HUES64 (cell line): ENCODE data around the gene METAP2.

Experiments used
- H3K27ac ChIP-seq: 2 replicates; pipeline ENCODE4 v1.7.0; 2013; ENCODE audit warnings: low read depth, low read length, inconsistent platforms
- H3K27me3 ChIP-seq: 2 replicates; pipeline ENCODE4 v1.6.1; 2013; ENCODE audit warnings: mild to moderate bottlenecking, low read length; ENCODE audit not compliant: insufficient read depth
- H3K36me3 ChIP-seq: 2 replicates; pipeline ENCODE4 v1.6.1; 2013; ENCODE audit warnings: mild to moderate bottlenecking, low read length; ENCODE audit not compliant: insufficient read depth
- H3K4me1 ChIP-seq: 2 replicates; pipeline ENCODE4 v1.6.1; 2013; ENCODE audit warnings: mild to moderate bottlenecking, low read length, moderate library complexity; ENCODE audit not compliant: insufficient read depth
- H3K4me3 ChIP-seq: 2 replicates; pipeline ENCODE4 v1.5.1; 2013; ENCODE audit warnings: mild to moderate bottlenecking, low read length, moderate library complexity
- H3K9ac ChIP-seq: 2 replicates; pipeline ENCODE4 v1.6.1; 2013; ENCODE audit warnings: mild to moderate bottlenecking, low read depth, low read length
- H3K9me3 ChIP-seq: 2 replicates; pipeline ENCODE4 v1.6.1; 2013; ENCODE audit warnings: low read depth, low read length; ENCODE audit not compliant: insufficient read depth
- WGBS: fragments of 150-250, 120-280 bp; methylation state at CpG from one replicate; pipeline ENCODE4 v1.1.7; 2013; ENCODE audit warnings: missing lambda C conversion rate; 5-methylcytosine and 5-hydroxymethylcytosine counted together

Gene METAP2

GRCh38 chr12:95487024-95487423 lies 13.1 kb downstream of the METAP2 start:
- H3K4me3 ChIP-seq, result no peak overlapping the region
- 100% methylated on average over 1 of the region's 2 CpGs for WGBS
- H3K4me1 ChIP-seq, result no peaks in the 10 kb centered on the region
- H3K9me3 ChIP-seq, result no peaks in the 10 kb centered on the region
- H3K27me3 ChIP-seq, result no peaks in the 10 kb centered on the region
- peaks cover 95% of the 10 kb centered on the region for H3K36me3 ChIP-seq
- H3K9ac ChIP-seq, result no peak overlapping the region
- no peak overlapping the region for H3K27ac ChIP-seq

DNA sequence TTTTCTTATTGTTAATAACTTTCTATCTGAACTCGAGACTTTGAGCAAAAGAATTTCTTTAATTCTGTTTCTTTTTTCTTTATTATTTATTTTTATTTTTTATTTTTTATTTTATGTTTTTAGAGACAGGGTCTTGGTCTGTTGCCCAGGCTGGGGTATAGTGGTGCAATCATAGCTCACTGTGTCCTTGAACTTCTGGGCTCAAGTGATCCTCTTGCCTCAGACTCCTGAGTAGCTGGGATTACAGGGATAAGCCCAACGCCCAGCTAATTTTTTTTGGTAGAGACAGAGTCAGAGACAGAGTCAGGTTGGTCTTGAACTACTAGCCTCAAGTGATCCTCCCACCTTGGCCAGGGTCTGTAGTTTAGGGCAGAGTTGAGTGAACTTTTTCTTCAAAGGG lies 18.5 kb downstream of the METAP2 start:
- H3K9me3 ChIP-seq, result no peaks in the 10 kb centered on the region
- H3K4me3 ChIP-seq, result no peak overlapping the region
- 94% methylated on average over 1 of the region's 2 CpGs for WGBS
- no peaks in the 10 kb centered on the region for H3K4me1 ChIP-seq
- no peak overlapping the region for H3K9ac ChIP-seq
- peaks cover 98% of the 10 kb centered on the region for H3K36me3 ChIP-seq
- no peak overlapping the region for H3K27ac ChIP-seq
- no peaks in the 10 kb centered on the region for H3K27me3 ChIP-seq

DNA sequence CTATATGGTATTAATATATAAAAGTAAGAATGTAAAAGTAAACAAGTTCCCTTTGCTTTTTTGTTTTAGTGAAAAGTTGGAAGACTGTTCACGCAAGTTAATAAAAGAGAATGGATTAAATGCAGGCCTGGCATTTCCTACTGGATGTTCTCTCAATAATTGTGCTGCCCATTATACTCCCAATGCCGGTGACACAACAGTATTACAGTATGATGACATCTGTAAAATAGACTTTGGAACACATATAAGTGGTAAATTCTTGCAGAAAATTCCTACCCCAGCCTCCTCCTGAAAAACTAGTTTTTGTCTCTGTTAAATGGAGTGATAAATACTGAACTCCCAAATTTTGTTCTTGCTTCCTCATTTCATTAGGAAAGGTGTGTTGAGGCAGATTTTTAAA lies 20.9 kb downstream of the METAP2 start:
- Histone ChIP-seq H3K4me1 (no peaks in the 10 kb centered on the region), H3K27me3 (no peaks in the 10 kb centered on the region), H3K36me3 (peaks cover 95% of the 10 kb centered on the region), H3K9me3 (no peaks in the 10 kb centered on the region), H3K9ac (no peak overlapping the region), H3K4me3 (no peak overlapping the region), H3K27ac (no peak overlapping the region)
- 87% methylated on average over 2 of the region's 2 CpGs for WGBS

DNA sequence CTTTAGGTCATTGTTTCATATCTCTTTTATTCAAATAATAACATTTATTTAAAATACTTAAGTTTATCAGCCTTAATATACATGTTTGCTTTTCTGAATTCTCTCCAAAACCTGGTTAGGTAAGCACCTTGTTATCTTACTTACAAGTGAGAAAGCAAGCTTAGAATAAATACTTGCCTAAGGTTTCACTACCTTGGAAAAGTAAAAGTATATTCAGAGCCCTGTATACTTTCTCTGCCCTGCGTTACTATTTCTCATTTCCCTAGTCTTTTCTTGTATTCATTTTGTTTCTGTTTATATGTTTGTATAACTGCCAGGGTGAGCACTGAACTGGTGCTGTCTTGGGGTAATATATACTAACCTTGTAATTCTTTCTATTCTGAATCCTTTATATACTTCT lies 21.5 kb downstream of the METAP2 start:
- Histone ChIP-seq H3K9ac (no peak overlapping the region), H3K4me3 (no peak overlapping the region), H3K36me3 (peaks cover 95% of the 10 kb centered on the region), H3K9me3 (no peaks in the 10 kb centered on the region), H3K27me3 (no peaks in the 10 kb centered on the region), H3K27ac (no peak overlapping the region), H3K4me1 (no peaks in the 10 kb centered on the region)
- WGBS, result 100% methylated on average over 1 of the region's 1 CpG

DNA sequence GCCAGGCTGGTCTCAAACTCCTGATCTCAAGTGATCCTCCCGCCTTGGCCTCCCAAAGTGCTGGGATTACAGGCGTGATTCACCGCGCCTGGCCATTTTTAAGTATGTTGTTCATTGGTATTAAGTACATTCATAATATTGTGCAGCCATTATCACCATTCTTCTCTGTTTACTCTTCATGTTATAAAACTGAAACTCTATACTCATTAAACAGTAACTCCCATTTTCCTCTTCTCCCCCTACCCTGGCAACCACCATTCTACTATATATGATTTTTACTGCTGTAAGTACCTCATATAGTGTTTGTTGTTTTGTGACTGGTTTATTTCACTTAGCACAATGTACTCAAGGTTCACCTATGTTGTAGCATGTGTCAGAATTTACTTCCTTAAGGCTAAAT lies 23.1 kb downstream of the METAP2 start:
- 96% methylated on average over 4 of the region's 4 CpGs for WGBS
- Histone ChIP-seq H3K9me3 (no peaks in the 10 kb centered on the region), H3K27me3 (no peaks in the 10 kb centered on the region), H3K4me1 (no peaks in the 10 kb centered on the region), H3K9ac (no peak overlapping the region), H3K4me3 (no peak overlapping the region), H3K27ac (no peak overlapping the region), H3K36me3 (peaks cover 87% of the 10 kb centered on the region)

DNA sequence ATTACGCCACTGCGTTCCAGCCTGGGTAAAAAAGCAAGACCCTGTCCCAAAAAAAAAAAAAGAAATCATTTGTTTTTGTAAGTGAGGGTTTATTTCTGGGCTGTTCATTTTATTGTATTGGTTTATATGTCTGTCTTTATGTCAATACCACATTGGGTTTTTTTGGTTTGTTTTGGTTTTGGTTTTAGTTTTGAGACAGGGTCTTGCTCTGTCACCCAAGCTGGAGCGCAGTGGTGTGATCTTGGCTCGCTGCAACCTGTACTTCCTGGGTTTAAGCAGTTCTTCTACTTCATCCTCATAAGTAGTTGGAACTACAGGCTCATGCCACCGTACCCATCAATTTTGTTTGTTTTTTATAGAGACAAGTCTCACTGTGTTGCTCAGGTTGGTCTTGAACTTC lies 25.0 kb downstream of the METAP2 start:
- H3K4me1 ChIP-seq, result no peaks in the 10 kb centered on the region
- H3K4me3 ChIP-seq, result no peak overlapping the region
- no peak overlapping the region for H3K27ac ChIP-seq
- H3K36me3 ChIP-seq, result peaks cover 87% of the 10 kb centered on the region
- H3K9ac ChIP-seq, result no peak overlapping the region
- H3K27me3 ChIP-seq, result no peaks in the 10 kb centered on the region
- WGBS, result 96% methylated on average over 5 of the region's 5 CpGs
- no peaks in the 10 kb centered on the region for H3K9me3 ChIP-seq

DNA sequence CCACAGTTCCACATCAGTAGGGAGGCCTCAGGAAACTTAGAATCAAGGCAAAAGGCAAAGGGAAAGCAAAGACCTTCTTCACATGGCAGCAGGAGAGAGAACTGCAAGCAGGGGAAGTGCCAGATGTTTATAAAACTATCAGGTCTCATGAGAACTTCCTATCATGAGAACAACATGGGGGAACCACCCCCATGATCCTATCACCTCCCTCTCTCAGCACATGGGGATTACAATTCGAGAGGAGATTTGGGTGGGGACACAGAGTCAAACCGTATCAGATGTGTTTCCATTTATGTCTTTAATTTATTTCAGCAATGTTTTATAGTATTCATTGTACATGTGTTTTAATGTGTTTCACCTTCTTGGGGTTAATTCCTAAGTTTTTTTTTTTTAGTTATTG lies 25.8 kb downstream of the METAP2 start:
- Histone ChIP-seq H3K9ac (no peak overlapping the region), H3K36me3 (peaks cover 87% of the 10 kb centered on the region), H3K4me1 (no peaks in the 10 kb centered on the region), H3K27me3 (no peaks in the 10 kb centered on the region), H3K4me3 (no peak overlapping the region), H3K27ac (no peak overlapping the region), H3K9me3 (no peaks in the 10 kb centered on the region)
- WGBS, result 89% methylated on average over 1 of the region's 2 CpGs

GRCh38 chr12:95504140-95504539 lies 30.2 kb downstream of the METAP2 start:
- no peak overlapping the region for H3K27ac ChIP-seq
- WGBS, result 94% methylated on average over 4 of the region's 4 CpGs
- no peak overlapping the region for H3K4me3 ChIP-seq
- H3K9ac ChIP-seq, result no peak overlapping the region
- H3K36me3 ChIP-seq, result peaks cover 88% of the 10 kb centered on the region
- no peaks in the 10 kb centered on the region for H3K4me1 ChIP-seq
- H3K27me3 ChIP-seq, result no peaks in the 10 kb centered on the region
- H3K9me3 ChIP-seq, result no peaks in the 10 kb centered on the region

DNA sequence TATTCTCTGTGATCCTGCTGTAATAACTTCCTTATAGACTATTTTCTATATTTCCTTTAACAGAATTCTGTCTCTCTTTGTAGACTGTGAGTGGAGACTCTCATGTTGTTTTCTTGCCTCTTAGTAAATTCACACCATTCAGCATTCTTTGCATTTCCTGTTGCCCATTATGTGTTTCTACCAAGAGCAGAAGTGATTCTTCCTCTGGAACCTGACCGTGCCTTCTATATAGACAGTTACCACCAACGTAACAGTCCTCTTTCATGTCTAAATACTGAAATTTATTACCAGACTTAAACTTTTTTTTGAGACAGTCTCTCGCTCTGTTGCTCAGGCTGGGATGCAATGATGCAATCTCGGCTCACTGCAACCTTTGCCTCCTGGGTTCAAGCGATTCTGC lies 31.1 kb downstream of the METAP2 start:
- no peak overlapping the region for H3K27ac ChIP-seq
- H3K9ac ChIP-seq, result no peak overlapping the region
- H3K36me3 ChIP-seq, result peaks cover 87% of the 10 kb centered on the region
- 85% methylated on average over 5 of the region's 5 CpGs for WGBS
- no peaks in the 10 kb centered on the region for H3K9me3 ChIP-seq
- H3K4me3 ChIP-seq, result no peak overlapping the region
- no peaks in the 10 kb centered on the region for H3K4me1 ChIP-seq
- H3K27me3 ChIP-seq, result no peaks in the 10 kb centered on the region

- 96% methylated on average over 10 of the region's 10 CpGs for WGBS
- no peak overlapping the region for H3K9ac ChIP-seq
- H3K9me3 ChIP-seq, result no peaks in the 10 kb centered on the region
- H3K27me3 ChIP-seq, result no peaks in the 10 kb centered on the region
- no peaks in the 10 kb centered on the region for H3K4me1 ChIP-seq
- H3K27ac ChIP-seq, result no peak overlapping the region
- H3K36me3 ChIP-seq, result peaks cover 95% of the 10 kb centered on the region
- H3K4me3 ChIP-seq, result no peak overlapping the region
These were observed 33.0 kb downstream of the METAP2 start for GRCh38 chr12:95506707-95507523.

DNA sequence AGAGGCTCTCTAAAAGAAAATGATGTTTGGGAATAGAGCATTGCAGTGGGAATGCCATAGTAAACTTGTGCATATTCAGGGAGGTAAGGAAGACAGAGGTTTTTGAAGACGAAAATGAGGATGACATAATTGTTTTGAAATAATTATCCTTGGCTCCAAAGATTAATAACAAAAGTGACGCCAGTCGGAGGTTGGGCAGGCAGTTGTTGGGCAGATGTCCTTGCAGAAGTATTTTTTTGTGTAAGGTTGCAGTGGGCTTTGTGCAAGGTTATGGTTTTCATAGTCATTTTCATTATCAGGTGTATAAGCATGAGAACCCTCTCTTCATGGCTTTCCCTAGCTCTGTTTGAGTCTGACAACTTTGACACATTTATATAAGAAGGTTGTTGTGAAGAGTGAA lies 35.3 kb downstream of the METAP2 start:
- WGBS, result 98% methylated on average over 3 of the region's 3 CpGs
- Histone ChIP-seq H3K27me3 (no peaks in the 10 kb centered on the region), H3K4me3 (no peak overlapping the region), H3K4me1 (no peaks in the 10 kb centered on the region), H3K9me3 (no peaks in the 10 kb centered on the region), H3K36me3 (peaks cover 96% of the 10 kb centered on the region), H3K27ac (no peak overlapping the region), H3K9ac (no peak overlapping the region)

GRCh38 chr12:95511977-95512376 lies 38.0 kb downstream of the METAP2 start:
- 89% methylated on average over 1 of the region's 1 CpG for WGBS
- Histone ChIP-seq H3K9me3 (no peaks in the 10 kb centered on the region), H3K36me3 (peaks cover 94% of the 10 kb centered on the region), H3K27me3 (no peaks in the 10 kb centered on the region), H3K9ac (no peak overlapping the region), H3K27ac (no peak overlapping the region), H3K4me1 (no peaks in the 10 kb centered on the region), H3K4me3 (no peak overlapping the region)
